OCI-LY3 (cell line): Measurements from ENCODE around the gene RIN1.
"Not testable (repeated sequence)": the region's sequence is repeated elsewhere in the genome, so short reads cannot be mapped to it uniquely, and the experiment has no call there.

Experiments used
- H2AFZ ChIP-seq: fragments of 200-600, 300-600 bp; shearing (Covaris generic); 2 replicates; pipeline ENCODE4 v1.6.0; 2014; ENCODE audit warnings: antibody characterized with exemption, low read depth, low read length
- H3K27ac ChIP-seq: fragments of 200-600, 300-600 bp; sonication (generic); 2 replicates; pipeline ENCODE4 v1.5.1; 2014; ENCODE audit warnings: mild to moderate bottlenecking, low read length, moderate library complexity, mixed read lengths
- H3K27me3 ChIP-seq: fragments of 200-600, 300-600 bp; sonication (generic); 2 replicates; pipeline ENCODE4 v1.6.1; 2014; ENCODE audit warnings: low read depth, low read length, mixed read lengths
- H3K36me3 ChIP-seq: fragments of 200-600, 300-600 bp; sonication (generic); replicated peaks from 2 replicates; pipeline ENCODE3; 2014; ENCODE audit warnings: low read depth, low read length, mixed read lengths
- H3K4me1 ChIP-seq: fragments of 300-600, 200-600 bp; sonication (generic); 2 replicates; pipeline ENCODE4 v1.6.1; 2014; ENCODE audit warnings: low read length, mixed read lengths
- H3K4me2 ChIP-seq: fragments of 200-600, 300-600 bp; sonication (generic); 2 replicates; pipeline ENCODE4 v1.6.1; 2014; ENCODE audit warnings: low read length, mixed read lengths
- H3K4me3 ChIP-seq: fragments of 300-600, 200-600 bp; sonication (generic); 2 replicates; pipeline ENCODE4 v1.5.1; 2014; ENCODE audit warnings: antibody characterized with exemption, mild to moderate bottlenecking, low read length, moderate library complexity
- H3K79me2 ChIP-seq: fragments of 300-600, 200-600 bp; shearing (Covaris generic); 2 replicates; pipeline ENCODE4 v1.6.1; 2014; ENCODE audit warnings: mild to moderate bottlenecking, low read length, mixed read lengths
- H3K9ac ChIP-seq: fragments of 300-600, 200-600 bp; shearing (Covaris generic); 2 replicates; pipeline ENCODE4 v1.6.0; 2014; ENCODE audit warnings: mild to moderate bottlenecking, low read length, moderate library complexity
- H3K9me3 ChIP-seq: fragments of 200-600, 300-600 bp; shearing (Covaris generic); 2 replicates; pipeline ENCODE4 v1.6.1; 2014; ENCODE audit warnings: low read length, mixed read lengths; ENCODE audit not compliant: insufficient read depth
- H4K20me1 ChIP-seq: fragments of 200-600, 300-600 bp; sonication (generic); 2 replicates; pipeline ENCODE4 v1.6.1; 2016; ENCODE audit warnings: low read length, mixed read lengths; ENCODE audit not compliant: insufficient read depth
- CTCF ChIP-seq: fragments of 200-600, 300-600 bp; sonication (generic); IDR thresholded peaks from 2 replicates; pipeline ENCODE4 v1.5.1; 2014; ENCODE audit warnings: antibody characterized with exemption, low read length, low read depth
- EZH2phosphoT487 ChIP-seq: fragments of 200-600 bp; shearing (Covaris generic); IDR thresholded peaks from 2 replicates; pipeline ENCODE4 v1.6.1; 2018; ENCODE audit warnings: antibody characterized with exemption, mixed run types, low read depth

RIN1 gene

GRCh38 chr11:66322732-66323427, 13.4 kb downstream of the RIN1 start:
- Histone ChIP-seq H2AFZ (peak overlapping the region; percentile 92), H3K4me2 (no peak overlapping the region), H3K9ac (no peak overlapping the region), H3K36me3 (no peaks in the 10 kb centered on the region), H3K4me1 (peaks cover 24% of the 10 kb centered on the region), H3K4me3 (no peak overlapping the region), H4K20me1 (no peaks in the 10 kb centered on the region), H3K27me3 (no peaks in the 10 kb centered on the region), H3K79me2 (no peaks in the 10 kb centered on the region), H3K27ac (no peak overlapping the region), H3K9me3 (no peaks in the 10 kb centered on the region)
- TF ChIP-seq EZH2phosphoT487 (no peak), CTCF (no peak)

- H3K27me3 ChIP-seq, result no peaks in the 10 kb centered on the region
- no peak overlapping the region for H3K9ac ChIP-seq
- no peaks in the 10 kb centered on the region for H3K79me2 ChIP-seq
- H3K9me3 ChIP-seq, result no peaks in the 10 kb centered on the region
- no peak overlapping the region for H3K27ac ChIP-seq
- no peaks in the 10 kb centered on the region for H3K36me3 ChIP-seq
- peaks cover 31% of the 10 kb centered on the region for H3K4me1 ChIP-seq
- no peak overlapping the region for H3K4me3 ChIP-seq
- no peaks in the 10 kb centered on the region for H4K20me1 ChIP-seq
- H3K4me2 ChIP-seq, result no peak overlapping the region
- TF ChIP-seq EZH2phosphoT487 (no peak), CTCF (no peak)
- H2AFZ ChIP-seq, result no peak overlapping the region
These were observed 14.6 kb downstream of the RIN1 start for GRCh38 chr11:66321606-66322005.

- H3K4me3 ChIP-seq, H4K20me1 ChIP-seq, H3K4me2 ChIP-seq, H3K9ac ChIP-seq, H3K27me3 ChIP-seq, H3K9me3 ChIP-seq, H3K79me2 ChIP-seq, H3K36me3 ChIP-seq, H3K27ac ChIP-seq, H2AFZ ChIP-seq: not testable (repeated sequence)
- H3K4me1 ChIP-seq, result peaks cover 31% of the 10 kb centered on the region
These were observed 15.5 kb downstream of the RIN1 start for GRCh38 chr11:66320748-66321147.

GRCh38 chr11:66320289-66320688, 15.9 kb downstream of the RIN1 start:
- H3K4me1 ChIP-seq, result peaks cover 31% of the 10 kb centered on the region
- H3K27ac ChIP-seq, H3K36me3 ChIP-seq, H3K79me2 ChIP-seq, H3K27me3 ChIP-seq, H3K9me3 ChIP-seq, H4K20me1 ChIP-seq, H3K9ac ChIP-seq, H3K4me3 ChIP-seq, H3K4me2 ChIP-seq, H2AFZ ChIP-seq: not testable (repeated sequence)

- Histone ChIP-seq H3K79me2 (no peaks in the 10 kb centered on the region), H3K27ac (peak overlapping the region; percentile 66), H3K4me3 (peak overlapping the region; percentile 58), H3K27me3 (no peaks in the 10 kb centered on the region), H3K36me3 (no peaks in the 10 kb centered on the region), H4K20me1 (no peaks in the 10 kb centered on the region), H3K9ac (peak overlapping the region; percentile 63), H2AFZ (peak overlapping the region; percentile 72), H3K9me3 (no peaks in the 10 kb centered on the region), H3K4me1 (peaks cover 23% of the 10 kb centered on the region), H3K4me2 (peak overlapping the region; percentile 72)
- TF ChIP-seq EZH2phosphoT487 (no peak), CTCF (no peak)
These were observed 17.6 kb downstream of the RIN1 start for GRCh38 chr11:66318600-66318970.
